Measurements from ENCODE around the gene NSUN6. TPM values are rescaled to one million over a fixed set of nuclear protein-coding genes. Genes with fewer than 3 reads are reported as not detected.
"Not testable (repeated sequence)": the region's sequence is repeated elsewhere in the genome, so short reads cannot be mapped to it uniquely, and the experiment has no call there.

NSUN6 gene
- total and polyA plus RNA-seq, 4 donors: 16.3 to 47.6 (median 25.0) TPM

DNA sequence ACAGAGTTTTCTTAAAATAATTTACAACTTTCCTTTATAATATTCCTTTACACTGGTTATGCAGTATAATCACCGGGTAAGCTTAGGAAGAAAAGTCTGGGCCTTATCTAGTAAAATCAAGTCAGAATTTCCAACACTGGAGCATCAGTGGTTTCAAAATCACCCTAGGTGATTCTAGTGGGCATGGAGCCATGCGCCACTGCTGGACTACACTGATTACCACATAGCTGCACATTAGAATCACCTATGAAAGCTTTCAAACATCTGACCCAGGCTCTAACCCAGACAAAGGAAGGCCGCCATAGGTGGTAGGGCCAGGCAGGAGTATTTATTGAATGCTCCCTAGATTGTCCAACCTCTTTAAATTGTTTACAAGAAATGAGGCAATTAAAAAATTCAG, 52.0 kb downstream of the NSUN6 start (continued):
- TF ChIP-seq, protein P1, sequence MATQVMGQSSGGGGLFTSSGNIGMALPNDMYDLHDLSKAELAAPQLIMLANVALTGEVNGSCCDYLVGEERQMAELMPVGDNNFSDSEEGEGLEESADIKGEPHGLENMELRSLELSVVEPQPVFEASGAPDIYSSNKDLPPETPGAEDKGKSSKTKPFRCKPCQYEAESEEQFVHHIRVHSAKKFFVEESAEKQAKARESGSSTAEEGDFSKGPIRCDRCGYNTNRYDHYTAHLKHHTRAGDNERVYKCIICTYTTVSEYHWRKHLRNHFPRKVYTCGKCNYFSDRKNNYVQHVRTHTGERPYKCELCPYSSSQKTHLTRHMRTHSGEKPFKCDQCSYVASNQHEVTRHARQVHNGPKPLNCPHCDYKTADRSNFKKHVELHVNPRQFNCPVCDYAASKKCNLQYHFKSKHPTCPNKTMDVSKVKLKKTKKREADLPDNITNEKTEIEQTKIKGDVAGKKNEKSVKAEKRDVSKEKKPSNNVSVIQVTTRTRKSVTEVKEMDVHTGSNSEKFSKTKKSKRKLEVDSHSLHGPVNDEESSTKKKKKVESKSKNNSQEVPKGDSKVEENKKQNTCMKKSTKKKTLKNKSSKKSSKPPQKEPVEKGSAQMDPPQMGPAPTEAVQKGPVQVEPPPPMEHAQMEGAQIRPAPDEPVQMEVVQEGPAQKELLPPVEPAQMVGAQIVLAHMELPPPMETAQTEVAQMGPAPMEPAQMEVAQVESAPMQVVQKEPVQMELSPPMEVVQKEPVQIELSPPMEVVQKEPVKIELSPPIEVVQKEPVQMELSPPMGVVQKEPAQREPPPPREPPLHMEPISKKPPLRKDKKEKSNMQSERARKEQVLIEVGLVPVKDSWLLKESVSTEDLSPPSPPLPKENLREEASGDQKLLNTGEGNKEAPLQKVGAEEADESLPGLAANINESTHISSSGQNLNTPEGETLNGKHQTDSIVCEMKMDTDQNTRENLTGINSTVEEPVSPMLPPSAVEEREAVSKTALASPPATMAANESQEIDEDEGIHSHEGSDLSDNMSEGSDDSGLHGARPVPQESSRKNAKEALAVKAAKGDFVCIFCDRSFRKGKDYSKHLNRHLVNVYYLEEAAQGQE (IDR thresholded peaks at IDR 0.05): peak; percentile 13
- TF ChIP-seq HNF4A (conservative IDR thresholded peaks at IDR 0.05) (peak; percentile 31 to 34), TAF1 (conservative IDR thresholded peaks at IDR 0.05) (no peak), JUND (IDR thresholded peaks at IDR 0.05) (peak in 1 of 2 donors; percentile 56)

DNA sequence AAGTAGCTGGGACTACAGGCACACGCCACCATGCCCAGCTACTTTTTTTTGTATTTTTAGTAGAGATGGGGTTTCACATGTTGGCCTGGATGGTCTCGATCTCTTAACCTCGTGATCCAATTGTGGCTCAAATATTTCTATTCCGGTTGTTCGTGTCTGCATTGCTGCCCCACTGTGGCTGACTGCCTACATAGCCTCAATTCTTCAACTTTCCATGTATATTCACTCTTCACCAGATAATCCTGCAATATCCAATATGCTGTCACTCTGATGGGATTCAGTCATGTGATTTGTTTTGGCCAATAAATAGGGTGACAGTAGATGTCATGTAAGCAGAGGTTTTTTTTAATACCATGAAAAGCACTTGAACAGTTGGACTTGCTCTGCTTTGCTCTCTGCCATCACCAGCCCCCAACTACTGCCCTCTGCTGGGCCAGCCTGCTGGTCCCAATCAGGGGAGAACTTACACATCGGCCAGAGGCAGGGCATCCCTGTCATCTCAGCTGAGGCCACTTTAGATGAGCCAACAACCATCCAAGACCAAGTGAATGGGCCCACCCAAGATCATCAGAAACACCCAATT, 56.7 kb downstream of the NSUN6 start:
- WGBS: 82% methylated on average over 6 of the region's 6 CpGs
- Histone ChIP-seq H3K27me3 (ENCODE audit: control insufficient read depth in 4 of 4, insufficient read depth in 4 of 4, low read length in 3 of 4) (no peaks in the 10 kb centered on the region), H3K36me3 (ENCODE audit: control insufficient read depth in 4 of 4, insufficient read depth in 3 of 4, low read depth in 1 of 4, low read length in 3 of 4) (peaks cover 1 to 22% (median 16%) of the 10 kb centered on the region in 4 donors), H3K27ac (ENCODE audit: low read depth in 1 of 2, low read length in 2 of 2) (no peak overlapping the region), H3K4me1 (ENCODE audit: control insufficient read depth in 4 of 4, insufficient read depth in 4 of 4, low read length in 3 of 4) (no peaks in the 10 kb centered on the region), H3K9ac (ENCODE audit: low read depth in 1 of 2, low read length in 2 of 2) (no peak overlapping the region), H3K9me3 (ENCODE audit: control insufficient read depth in 4 of 4, low read length in 3 of 4) (no peaks in the 10 kb centered on the region), H3K4me3 (ENCODE audit: low read depth in 1 of 3, low read length in 3 of 3) (no peak overlapping the region)
- DNase-seq (ENCODE audit: low spot score): no peak
- TF ChIP-seq RAD21 (IDR thresholded peaks at IDR 0.05) (peak in 1 of 2 donors; percentile 50), YY1 (IDR thresholded peaks at IDR 0.05) (no peak), EGR1 (IDR thresholded peaks at IDR 0.05; ENCODE audit: low read depth in 2 of 2) (no peak), HNF4A (conservative IDR thresholded peaks at IDR 0.05) (no peak)
- TF ChIP-seq, protein P2, sequence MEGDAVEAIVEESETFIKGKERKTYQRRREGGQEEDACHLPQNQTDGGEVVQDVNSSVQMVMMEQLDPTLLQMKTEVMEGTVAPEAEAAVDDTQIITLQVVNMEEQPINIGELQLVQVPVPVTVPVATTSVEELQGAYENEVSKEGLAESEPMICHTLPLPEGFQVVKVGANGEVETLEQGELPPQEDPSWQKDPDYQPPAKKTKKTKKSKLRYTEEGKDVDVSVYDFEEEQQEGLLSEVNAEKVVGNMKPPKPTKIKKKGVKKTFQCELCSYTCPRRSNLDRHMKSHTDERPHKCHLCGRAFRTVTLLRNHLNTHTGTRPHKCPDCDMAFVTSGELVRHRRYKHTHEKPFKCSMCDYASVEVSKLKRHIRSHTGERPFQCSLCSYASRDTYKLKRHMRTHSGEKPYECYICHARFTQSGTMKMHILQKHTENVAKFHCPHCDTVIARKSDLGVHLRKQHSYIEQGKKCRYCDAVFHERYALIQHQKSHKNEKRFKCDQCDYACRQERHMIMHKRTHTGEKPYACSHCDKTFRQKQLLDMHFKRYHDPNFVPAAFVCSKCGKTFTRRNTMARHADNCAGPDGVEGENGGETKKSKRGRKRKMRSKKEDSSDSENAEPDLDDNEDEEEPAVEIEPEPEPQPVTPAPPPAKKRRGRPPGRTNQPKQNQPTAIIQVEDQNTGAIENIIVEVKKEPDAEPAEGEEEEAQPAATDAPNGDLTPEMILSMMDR (IDR thresholded peaks at IDR 0.05; ENCODE audit: low read depth, low read length, missing input control): peak; percentile 7

DNA sequence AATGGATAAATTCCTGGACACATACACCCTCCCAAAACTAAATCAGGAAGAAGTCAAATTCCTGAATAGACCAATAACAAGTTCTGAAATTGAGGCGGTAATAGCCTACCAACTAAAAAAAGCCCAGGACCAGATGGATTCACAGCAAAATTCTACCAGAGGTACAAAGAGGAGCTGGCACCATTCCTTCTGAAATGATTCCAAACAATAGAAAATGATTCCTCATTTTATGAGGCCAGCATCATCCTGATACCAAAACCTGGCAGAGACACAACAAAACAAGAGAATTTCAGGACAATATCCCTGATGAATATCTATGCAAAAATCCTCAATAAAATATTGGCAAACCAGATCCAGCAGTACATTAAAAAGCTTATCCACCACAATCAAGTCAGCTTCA, 60.2 kb downstream of the NSUN6 start:
- not testable (repeated sequence) for H3K4me1 ChIP-seq (ENCODE audit: control insufficient read depth in 4 of 4, insufficient read depth in 4 of 4, low read length in 3 of 4); H3K27me3 ChIP-seq (ENCODE audit: control insufficient read depth in 4 of 4, insufficient read depth in 4 of 4, low read length in 3 of 4); H3K9me3 ChIP-seq (ENCODE audit: control insufficient read depth in 4 of 4, low read length in 3 of 4); H3K9ac ChIP-seq (ENCODE audit: low read depth in 1 of 2, low read length in 2 of 2); DNase-seq (ENCODE audit: low spot score); H3K4me3 ChIP-seq (ENCODE audit: low read depth in 1 of 3, low read length in 3 of 3); H3K27ac ChIP-seq (ENCODE audit: low read depth in 1 of 2, low read length in 2 of 2)
- 97% methylated on average over 1 of the region's 1 CpG for WGBS
- H3K36me3 ChIP-seq (ENCODE audit: control insufficient read depth in 4 of 4, insufficient read depth in 3 of 4, low read depth in 1 of 4, low read length in 3 of 4): peaks cover 4 to 44% (median 34%) of the 10 kb centered on the region in 4 donors

DNA sequence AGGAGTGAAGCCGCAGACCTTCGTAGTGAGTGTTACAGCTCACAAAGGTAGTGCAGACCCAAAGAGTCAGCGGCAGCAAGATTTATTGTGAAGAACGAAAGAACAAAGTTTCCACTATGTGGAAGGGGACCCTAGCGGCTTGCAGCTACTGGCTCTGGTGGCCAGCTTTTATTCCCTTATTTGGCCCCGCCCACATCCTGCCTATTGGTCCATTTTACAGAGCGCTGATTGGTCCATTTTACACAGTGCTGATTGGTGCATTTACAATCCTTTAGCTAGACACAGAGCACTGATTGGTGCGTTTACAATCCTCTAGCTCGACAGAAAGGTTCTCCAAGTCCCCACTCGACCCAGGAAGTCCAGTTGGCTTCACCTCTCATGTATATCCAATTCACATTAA, 64.8 kb downstream of the NSUN6 start:
- DNase-seq (ENCODE audit: low spot score): not testable (repeated sequence)

More for the DNA sequence above, 64.8 kb downstream of the NSUN6 start:
- H3K27me3 ChIP-seq (ENCODE audit: control insufficient read depth in 4 of 4, insufficient read depth in 4 of 4, low read length in 3 of 4); H3K4me3 ChIP-seq (ENCODE audit: low read depth in 1 of 3, low read length in 3 of 3); H3K27ac ChIP-seq (ENCODE audit: low read depth in 1 of 2, low read length in 2 of 2); H3K9ac ChIP-seq (ENCODE audit: low read depth in 1 of 2, low read length in 2 of 2); H3K9me3 ChIP-seq (ENCODE audit: control insufficient read depth in 4 of 4, low read length in 3 of 4); H3K4me1 ChIP-seq (ENCODE audit: control insufficient read depth in 4 of 4, insufficient read depth in 4 of 4, low read length in 3 of 4): not testable (repeated sequence)
- peaks cover 8 to 57% (median 38%) of the 10 kb centered on the region in 4 donors for H3K36me3 ChIP-seq (ENCODE audit: control insufficient read depth in 4 of 4, insufficient read depth in 3 of 4, low read depth in 1 of 4, low read length in 3 of 4)
- 98% methylated on average over 10 of the region's 10 CpGs for WGBS
